Breast epithelium (tissue), 3 donors: ENCODE measurements around the gene DDX47.

Source experiments
- CTCF ChIP-seq, 3 donors: fragments of 450-650 bp; IDR thresholded peaks; one replicate each; pipeline ENCODE4 v1.5.1; 2016 to 2017; ENCODE audit warnings: antibody characterized with exemption in 3 of 3, mild to moderate bottlenecking in 3 of 3, moderate library complexity in 3 of 3
- POLR2A ChIP-seq: fragments of 450-650 bp; IDR thresholded peaks from one replicate; pipeline ENCODE4 v1.6.1; 2016; ENCODE audit warnings: antibody characterized with exemption, mild to moderate bottlenecking, moderate library complexity
- POLR2AphosphoS5 ChIP-seq, 3 donors: sonication (generic); formaldehyde crosslinking; IDR thresholded peaks; one replicate each; pipeline ENCODE4 v1.6.1; 2017; ENCODE audit warnings: antibody characterized with exemption in 3 of 3

- no peak for TF ChIP-seq POLR2A
- TF ChIP-seq POLR2AphosphoS5 (IDR thresholded peaks at IDR 0.05): peak in 1 of 3 donors; percentile 33
- no peak for TF ChIP-seq CTCF (IDR thresholded peaks at IDR 0.05)
Measured at GRCh38 chr12:12788131-12788530, 25.0 kb upstream of the DDX47 start.
